GM19324 (cell line): ENCODE data around the gene PTPRU.
"Not testable (repeated sequence)": the region's sequence is repeated elsewhere in the genome, so short reads cannot be mapped to it uniquely, and the experiment has no call there.

Source experiments
- ATAC-seq: cut with Tn5 transposase; IDR thresholded peaks from one replicate; pipeline ENCODE4 v1.9.1; 2021; ENCODE audit warnings: mild to moderate bottlenecking, moderate library complexity; ENCODE audit not compliant: unreplicated experiment, low FRiP score

Gene PTPRU

DNA sequence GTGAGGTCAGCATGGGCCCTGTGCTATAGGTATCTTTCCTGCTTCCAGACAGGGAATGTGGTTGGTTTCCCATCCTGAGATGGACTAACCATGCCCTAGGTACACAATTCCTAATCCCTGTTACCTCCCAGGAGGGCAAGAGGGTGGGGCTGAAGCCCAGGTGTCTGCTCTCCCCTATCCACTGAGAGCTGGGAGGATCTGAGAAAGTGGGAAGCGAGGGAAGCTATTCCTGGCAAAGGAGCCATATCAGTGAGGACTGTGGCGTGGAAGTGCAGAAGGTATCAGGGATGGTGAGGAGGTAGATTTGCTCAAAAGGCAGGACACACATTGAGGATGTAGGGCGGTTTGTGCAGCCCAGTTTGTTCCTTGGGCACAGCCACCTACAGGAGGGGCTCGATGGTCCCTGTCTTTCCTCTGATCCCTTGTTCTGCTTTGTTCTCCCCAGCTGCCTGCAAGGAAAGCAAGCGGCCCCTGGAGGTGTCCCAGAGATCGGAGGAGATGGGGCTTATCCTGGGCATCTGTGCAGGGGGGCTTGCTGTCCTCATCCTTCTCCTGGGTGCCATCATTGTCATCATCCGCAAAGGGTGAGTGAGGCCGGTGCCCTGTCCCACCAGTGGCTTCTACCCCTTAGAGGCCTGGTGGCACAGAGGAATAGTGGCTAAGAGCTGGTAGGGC, 48.1 kb downstream of the PTPRU start:
- ATAC-seq: no peak

DNA sequence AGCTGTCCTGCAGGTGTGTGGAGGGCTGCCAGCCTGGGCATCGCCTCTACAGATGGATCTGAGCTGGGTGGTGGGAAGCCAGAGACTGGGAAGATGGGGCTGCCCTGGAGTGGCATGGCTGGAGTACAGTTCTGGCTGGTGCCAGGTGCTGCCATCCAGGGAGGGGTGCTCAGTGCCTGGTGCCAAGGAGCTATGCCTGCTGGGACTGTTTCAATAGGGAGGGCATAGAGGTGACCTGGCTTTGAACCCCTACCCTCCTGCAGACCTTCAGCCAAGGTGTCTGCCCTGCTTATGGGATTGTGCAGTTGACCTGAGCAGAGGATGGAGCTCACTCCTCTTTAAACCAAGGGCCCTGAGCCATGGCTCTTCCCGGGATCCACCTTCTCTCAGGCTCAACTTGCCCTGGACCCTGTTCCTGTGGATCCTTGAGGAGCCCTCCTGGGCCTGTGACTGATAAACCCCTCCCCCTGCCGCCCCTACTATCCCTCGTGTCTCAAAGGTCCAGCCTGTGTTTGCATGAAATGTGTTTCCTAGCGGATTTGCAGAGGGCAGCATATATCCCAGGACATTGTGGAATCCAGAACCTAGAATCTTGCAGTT, 48.7 kb downstream of the PTPRU start:
- no peak for ATAC-seq

DNA sequence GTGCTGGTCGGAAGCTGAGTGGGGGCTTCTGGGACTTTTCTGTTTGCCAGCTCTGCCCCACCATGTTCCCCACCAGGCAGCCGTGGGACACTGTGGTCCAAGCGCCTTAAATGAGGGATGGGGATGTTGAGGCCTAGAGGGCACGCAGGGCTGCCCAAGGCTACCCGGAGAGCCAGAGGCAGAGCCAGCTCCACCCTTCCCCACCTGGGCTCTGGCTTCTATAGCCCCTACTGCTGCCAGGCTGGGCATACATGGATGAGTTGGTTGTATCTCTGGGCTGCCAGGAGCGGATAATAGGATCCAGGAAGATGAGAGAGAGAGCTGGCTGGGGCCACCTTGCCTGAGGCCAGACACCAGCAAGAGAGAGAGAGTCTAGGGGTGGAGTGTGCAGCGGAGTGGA, 49.4 kb downstream of the PTPRU start:
- no peak for ATAC-seq

DNA sequence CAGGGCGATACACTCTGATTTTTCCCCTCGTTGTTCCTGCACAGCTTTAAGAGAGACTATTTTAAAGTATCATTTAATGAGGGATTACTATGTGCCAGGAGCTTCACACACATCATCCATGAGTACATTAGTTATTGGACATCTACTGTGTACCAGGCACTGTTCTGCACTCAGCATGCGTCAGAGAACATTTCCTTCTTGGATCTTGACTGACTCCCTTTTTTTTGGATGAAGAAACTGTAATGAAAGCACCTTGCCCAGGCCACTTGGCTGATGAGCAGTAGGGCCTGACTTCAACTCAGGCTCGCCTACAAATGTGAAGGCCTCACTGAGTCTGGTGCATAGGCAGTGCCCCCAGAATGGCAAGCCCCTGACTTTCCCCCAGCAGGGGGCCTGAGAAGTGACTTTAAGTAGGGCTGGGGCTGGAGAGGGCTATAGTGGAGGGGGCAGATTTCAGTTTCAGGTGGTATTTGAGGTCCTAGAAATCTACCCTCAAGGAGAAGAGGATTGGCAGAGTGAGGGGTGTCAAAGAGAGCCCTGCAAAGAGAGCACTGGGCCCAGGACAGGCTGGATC, 50.0 kb downstream of the PTPRU start:
- ATAC-seq: no peak

DNA sequence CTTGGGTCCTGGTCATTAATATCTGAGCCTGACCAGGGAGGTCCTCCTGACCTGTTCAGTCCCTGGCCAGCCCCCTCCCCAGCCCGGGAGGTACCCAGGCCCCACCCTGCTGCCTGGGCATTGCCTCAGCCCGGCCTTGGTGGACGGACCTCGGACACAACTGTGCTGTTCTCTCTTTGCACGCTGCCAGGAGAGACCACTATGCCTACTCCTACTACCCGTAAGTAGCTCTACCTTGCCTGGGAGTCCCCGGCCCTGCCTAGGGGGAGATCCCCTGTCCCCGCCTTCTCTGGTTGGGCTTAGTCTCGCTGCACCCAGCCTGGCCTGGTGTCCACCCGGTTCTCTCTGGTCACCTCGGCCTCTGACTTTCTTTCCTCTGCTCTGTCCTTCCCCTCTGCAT, 53.2 kb downstream of the PTPRU start:
- ATAC-seq: no peak

DNA sequence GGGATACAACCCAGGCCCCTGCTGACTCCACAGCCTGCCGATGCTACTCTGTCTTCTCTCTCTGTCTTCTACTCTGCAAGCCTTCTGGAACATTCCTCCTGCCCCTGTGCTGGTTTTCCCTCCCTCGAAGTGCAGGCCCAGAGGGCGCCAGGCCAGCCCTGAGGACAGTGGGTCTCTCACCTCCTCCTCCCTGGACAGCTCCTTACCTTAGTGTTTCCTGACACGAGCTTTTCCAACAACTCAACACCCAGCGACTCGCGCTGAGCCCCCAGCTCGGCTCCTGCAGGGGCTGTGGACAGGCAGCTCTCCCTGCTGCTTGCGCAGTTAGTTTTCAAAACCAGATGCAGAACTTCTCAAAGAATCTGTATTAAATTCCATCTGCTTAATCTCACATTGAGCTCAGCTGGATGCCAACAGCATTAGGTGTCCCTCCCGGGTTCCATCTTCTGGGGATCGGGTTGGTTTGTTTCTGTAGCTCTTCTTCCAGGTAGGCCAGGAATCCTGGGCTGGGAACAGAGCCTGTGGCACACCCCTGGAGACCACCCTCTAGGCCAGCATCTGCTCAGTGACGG, 54.2 kb downstream of the PTPRU start:
- no peak for ATAC-seq

DNA sequence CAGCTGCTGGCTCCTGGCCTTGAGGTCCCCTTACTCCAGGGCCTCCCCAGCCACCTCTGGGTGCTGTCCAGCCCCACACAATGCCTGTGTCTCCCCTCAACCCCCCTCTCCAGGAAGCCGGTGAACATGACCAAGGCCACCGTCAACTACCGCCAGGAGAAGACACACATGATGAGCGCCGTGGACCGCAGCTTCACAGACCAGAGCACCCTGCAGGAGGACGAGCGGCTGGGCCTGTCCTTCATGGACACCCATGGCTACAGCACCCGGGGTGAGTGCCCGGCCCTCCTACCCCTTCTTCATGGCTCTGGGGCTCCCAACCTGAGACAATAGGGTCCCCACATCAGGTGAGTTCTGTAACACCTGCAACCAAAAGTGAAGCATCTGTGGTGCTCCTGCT, 55.4 kb downstream of the PTPRU start:
- no peak for ATAC-seq

DNA sequence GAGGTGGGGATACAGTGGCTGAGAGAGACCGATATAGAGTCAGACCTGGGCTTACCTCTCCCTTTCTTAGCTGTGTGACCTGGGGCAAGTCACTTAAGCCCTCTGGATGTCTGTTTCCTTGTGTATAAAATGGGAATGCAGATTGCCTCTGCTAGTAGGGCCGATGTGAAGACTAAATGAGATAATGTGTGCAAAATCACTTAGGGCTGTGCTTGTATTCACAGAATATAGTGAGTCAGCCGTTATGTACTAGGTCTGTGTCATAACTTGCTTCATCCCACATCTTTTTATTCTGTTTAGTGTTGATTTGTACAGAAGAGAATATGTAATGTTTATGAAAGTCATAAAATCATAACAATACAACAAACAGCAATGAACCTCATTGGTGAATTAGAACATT, 56.0 kb downstream of the PTPRU start:
- no peak for ATAC-seq

DNA sequence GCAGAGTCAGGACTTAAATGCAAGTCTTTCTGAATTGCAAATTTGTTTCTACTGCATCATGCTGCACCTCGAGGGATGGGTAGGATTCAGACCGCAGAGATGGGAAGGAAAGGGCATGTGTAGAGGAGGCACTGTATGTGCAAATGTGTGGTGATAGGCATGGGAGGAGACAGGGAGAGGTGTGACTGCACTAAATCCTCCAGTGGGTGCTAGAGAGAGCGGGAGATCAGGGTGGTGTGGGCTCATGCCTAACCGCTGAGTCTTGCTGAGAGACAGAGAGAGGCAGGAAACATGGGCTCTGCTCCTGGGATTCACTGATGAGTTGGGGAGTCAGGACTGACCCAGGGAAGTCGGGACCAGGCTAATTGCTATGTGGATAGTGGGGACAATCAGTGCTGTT, 61.1 kb downstream of the PTPRU start:
- ATAC-seq: no peak

DNA sequence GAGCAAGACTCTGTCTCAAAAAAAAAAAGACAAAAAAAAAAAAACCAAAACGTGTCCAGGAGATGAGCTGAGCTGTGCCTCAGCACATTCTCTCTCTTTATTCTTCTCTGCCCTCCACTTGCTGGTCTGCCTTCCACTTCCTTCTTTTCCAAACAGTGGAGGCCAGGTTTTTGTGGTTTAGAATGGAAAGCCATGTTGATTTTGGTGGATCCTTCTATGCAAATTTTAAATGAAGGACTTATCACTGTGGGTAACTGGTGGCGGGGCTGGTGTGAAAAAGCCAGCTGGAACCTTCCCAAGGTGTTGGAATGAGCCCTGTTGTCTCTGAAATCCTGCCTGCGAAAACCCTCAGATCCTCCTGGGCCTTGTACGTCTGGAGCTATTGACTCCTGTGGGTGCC, 61.9 kb downstream of the PTPRU start:
- ATAC-seq: no peak

DNA sequence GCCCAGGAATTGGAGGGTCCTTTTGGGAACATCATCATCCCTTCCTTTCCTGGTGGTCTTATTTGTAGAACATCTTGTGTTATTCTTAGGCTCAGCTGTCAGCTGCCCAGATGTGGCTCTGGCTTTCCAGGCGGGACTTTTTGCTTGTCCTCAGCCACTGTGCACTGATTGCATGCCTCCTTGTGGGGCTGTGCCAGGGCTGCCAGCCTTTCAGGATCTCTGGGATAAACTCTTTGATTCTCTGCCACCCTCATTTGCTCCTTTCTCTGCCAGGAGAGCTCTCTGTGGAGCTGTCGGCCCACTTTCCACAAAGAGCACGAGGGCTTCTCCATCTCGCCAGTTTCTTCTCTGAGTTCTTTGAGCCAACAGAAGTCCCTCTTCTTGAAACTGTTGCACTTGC, 63.1 kb downstream of the PTPRU start:
- no peak for ATAC-seq

DNA sequence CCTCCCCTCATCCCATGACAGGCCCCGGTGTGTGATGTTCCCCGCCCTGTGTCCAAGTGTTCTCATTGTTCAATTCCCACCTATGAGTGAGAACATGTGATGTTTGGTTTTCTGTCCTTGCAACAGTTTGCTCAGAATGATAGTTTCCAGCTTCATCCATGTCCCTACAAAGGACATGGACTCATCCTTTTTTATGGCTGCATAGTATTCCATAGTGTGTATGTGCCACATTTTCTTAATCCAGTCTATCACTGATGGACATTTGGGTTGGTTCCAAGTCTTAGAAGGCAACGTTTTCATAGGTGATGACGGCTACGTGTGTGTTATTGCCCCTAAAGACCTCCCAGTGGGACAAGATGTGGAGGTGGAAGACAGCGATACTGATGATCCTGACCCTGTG, 65.4 kb downstream of the PTPRU start:
- not testable (repeated sequence) for ATAC-seq

DNA sequence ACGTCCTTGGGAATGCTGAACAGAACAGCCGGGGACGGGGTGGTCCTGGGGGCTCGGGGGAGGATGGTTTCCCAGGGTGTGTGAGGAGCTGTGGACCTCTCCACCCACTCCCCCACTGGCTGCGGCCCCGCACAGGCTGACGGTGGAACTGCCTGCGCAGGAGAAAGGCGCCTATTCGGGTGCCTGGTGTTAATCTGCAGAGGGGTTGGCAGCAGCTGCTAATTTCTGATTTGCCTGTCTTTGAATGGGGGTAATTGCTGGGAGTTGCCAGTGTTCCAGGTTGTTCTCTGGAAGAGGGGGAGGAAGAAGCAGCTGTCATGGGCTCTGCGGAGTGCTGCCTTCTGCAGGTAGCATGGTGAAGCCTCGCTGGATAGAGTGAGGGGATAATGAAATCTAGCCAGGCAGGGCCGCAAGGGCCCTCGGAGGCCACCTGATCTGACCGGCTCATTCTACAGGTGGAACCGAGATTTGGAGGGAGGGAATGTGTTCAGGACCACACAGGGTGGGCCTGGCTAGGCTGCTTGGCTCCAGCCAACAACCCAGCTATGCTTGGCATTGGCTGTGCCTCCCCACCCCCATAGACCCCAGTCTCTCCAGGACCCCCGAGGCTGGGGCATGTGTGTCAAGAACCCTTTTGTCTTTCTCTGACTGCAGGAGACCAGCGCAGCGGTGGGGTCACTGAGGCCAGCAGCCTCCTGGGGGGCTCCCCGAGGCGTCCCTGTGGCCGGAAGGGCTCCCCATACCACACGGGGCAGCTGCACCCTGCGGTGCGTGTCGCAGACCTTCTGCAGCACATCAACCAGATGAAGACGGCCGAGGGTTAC, 67.1 kb downstream of the PTPRU start:
- ATAC-seq: no peak

DNA sequence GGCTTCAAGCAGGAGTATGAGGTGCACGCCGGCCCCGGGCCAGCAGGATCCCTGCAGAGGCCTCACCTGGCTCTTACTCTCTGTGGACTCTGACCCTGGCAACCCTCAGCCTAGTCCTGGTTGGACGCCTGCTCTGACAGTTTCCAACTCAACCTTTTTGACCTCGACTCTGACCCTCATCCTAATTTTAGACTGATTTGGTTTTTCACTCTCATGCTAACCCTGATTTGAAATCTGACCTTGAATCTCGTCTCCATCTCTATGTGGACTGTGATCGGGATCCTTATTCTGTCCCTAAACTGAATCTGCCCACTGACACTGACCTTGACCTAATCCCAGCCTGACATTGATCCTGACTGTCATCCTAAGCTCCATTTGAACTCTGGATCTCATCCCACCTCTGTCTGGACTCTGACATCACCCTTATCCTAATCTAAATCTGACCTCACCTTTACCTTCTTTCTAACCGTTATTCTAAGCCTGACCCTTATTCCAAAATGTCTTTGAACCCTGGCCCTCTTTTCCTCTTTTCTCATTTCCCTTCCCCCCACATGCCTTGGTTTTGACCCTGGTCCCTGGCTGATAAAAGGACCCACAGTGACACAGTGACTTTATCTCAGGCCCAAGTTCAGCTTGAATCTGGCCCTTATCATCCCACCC, 67.8 kb downstream of the PTPRU start:
- ATAC-seq: no peak

DNA sequence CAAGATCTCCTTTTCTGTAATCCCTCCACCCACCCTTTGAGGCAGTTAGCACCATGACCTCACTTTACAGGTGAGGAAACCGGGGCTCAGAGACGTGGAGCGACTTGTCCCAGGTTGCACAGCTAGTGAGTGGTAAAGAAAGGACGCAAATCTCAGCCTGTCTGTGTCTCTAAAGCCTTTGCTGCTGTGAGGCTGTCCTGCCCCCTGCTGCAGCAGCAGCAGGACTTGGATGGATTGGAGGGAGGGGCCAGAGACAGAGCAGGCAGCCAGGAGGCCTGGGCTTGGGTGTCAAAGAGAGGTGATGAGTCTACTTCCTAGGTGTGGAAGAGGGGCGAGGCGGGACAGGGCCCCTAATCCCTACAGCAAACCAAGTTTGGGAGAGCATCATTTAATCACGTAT, 69.6 kb downstream of the PTPRU start:
- ATAC-seq: no peak

DNA sequence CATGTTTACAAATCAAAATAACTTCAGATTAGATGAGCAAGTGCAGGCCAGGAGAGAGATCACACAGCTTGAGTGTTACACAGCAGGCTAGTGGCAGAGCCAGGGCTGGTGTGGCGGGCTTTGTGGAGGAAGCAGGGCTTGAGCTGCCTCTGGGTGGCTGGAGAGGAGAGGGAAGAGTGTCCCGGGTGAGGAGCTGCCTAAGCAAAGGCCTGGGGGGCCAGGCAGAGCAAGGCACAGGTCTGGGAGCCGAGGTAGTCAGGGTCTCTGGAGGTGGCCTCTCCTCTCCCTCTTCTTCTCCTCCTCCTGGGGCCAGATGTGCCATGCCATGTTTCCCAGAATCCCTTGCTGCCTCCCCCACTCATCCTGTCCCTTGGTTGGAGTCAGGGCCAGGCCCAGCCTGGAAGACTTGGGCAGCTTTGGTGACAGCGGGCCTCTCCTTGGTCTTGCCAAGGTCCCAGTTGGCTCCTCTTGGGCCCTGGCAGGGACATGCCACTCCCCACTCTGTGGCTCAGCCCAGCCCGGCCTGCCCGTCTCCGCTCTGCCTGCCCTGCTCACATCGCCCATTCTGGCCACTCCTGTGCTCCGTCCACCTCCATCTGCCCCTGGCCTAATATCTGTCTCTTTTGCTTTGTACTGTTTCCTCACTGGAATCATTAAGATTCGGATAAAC, 70.3 kb downstream of the PTPRU start:
- ATAC-seq: no peak

DNA sequence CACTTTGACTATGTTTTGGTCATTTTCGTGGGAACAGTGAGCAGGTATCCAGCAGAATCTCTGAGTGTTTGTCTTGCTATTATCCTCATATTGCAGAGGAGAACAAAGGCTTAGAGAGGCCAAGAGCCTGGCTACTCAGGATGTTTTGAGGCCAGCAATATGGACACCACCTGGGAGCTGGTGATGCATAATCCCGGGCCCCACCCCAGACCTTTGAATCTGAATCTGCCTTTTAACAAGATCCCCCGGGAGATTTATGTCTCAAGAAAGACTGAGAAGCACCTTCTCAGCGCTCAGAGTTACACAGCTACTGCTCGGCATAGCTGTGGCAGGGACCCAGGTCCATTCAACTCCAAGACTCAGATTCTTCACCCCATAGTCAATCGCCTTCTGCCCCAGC, 72.8 kb downstream of the PTPRU start:
- ATAC-seq: no peak

DNA sequence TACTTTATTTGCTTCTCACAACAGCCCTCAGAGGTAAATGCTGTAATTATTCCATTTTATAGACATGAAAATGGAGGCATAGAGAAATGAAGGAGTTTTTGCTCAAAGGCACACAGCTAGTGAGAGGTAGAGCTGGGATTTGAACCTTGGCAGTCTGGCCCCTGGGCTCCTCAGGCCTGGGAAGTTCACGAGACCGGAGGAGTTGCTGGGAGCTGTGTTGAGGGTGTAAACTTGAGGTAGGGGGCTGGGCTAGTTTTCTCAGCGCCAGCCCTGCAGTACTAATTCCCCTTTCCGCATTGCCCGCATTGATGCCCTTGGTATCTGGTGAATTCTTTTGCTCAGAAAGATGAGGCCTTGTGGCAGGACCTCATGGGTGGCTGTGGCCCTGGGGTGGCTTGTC, 73.3 kb downstream of the PTPRU start:
- no peak for ATAC-seq

DNA sequence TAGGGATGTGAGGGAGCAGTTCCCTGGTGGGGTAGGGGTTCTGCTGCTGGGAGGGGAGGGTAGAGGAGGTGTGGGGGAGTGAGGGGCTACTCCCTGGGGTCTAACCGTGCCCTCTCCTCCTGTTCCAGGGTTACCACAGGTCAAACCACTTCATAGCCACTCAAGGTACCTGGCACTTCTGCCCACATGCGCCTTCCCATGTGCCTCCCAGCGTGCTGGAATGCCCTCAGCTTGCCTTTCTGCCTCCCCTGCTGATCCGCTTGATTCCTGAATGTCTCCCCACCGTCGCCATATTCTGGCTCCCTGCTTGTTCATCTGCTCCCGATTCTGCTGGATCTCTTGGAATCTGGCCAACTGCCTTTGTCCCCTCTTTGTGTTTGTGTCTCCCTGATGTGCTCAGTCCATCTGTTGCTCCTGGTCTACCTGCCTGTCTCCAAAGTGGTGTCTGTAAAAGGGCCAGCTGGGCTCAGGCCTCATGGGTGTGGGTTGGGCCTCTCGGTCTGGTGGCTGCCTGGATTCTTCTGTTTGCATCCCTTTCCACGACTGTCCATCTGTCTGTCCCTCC, 74.4 kb downstream of the PTPRU start:
- ATAC-seq: no peak
